Hepatocyte (in vitro differentiated cells): ENCODE results near the gene RBPMS2.

Experiments used
- EZH2 ChIP-seq: fragments of 200-600 bp; sonication (generic); IDR thresholded peaks from 2 replicates; pipeline ENCODE4 v1.6.1; 2016; ENCODE audit warnings: antibody characterized with exemption, mild to moderate bottlenecking, borderline replicate concordance
- EZH2phosphoT487 ChIP-seq: fragments of 200-600 bp; sonication (generic); IDR thresholded peaks from one replicate; pipeline ENCODE4 v1.6.1; 2018; ENCODE audit warnings: antibody characterized with exemption, mild to moderate bottlenecking, low read depth, moderate library complexity; ENCODE audit not compliant: unreplicated experiment, severe bottlenecking
- TF ChIP-seq, protein P1 (sequence below): fragments of 200-600 bp; sonication (generic); IDR thresholded peaks from 2 replicates; pipeline ENCODE4 v1.5.1; 2016; ENCODE audit warnings: antibody characterized with exemption, mild to moderate bottlenecking; ENCODE audit not compliant: poor library complexity

DNA sequence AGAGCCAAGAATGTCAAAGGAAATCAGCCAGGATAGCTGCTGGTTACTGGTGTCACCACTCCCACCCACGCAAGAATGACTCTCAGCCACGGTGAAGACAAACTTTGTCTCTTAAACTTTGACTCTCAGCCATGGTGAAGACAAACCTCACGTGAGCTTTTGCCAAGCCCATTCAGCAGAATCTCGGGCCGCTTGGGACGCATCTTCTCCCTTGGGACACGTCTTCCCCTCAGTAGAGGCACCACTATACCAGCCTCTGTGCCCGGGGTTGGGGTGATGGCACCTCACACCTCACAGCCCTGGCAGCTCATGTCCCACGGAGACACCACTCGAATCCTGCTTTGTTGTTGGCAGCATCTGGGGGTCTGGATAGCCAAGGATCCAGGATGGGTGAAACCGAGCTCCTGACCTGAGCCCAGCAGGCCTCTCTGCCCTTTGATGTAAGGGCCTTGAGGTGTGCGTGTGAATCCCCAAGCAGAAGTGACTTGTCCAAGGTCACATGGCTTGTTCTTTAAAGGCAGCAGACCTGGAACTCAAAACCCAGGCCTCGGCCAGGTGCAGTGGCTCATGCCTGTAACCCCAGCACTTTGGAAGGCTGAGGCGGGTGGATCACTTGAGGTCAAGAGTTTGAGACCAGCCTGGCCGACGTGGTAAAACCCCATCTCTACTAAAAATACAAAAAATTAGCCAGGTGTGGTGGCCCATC, 21.8 kb downstream of the RBPMS2 start:
- TF ChIP-seq, protein P1, sequence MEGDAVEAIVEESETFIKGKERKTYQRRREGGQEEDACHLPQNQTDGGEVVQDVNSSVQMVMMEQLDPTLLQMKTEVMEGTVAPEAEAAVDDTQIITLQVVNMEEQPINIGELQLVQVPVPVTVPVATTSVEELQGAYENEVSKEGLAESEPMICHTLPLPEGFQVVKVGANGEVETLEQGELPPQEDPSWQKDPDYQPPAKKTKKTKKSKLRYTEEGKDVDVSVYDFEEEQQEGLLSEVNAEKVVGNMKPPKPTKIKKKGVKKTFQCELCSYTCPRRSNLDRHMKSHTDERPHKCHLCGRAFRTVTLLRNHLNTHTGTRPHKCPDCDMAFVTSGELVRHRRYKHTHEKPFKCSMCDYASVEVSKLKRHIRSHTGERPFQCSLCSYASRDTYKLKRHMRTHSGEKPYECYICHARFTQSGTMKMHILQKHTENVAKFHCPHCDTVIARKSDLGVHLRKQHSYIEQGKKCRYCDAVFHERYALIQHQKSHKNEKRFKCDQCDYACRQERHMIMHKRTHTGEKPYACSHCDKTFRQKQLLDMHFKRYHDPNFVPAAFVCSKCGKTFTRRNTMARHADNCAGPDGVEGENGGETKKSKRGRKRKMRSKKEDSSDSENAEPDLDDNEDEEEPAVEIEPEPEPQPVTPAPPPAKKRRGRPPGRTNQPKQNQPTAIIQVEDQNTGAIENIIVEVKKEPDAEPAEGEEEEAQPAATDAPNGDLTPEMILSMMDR = no peak
- TF ChIP-seq EZH2 = no peak
- no peak for TF ChIP-seq EZH2phosphoT487
